ENCODE measurements around the gene LSMEM2. TPM values are rescaled to one million over a fixed set of nuclear protein-coding genes. Genes with fewer than 3 reads are reported as not detected.

Gene LSMEM2
- total and polyA plus RNA-seq, 2 experiments from 2014 or later, result 0.59 to 0.86 TPM

DNA sequence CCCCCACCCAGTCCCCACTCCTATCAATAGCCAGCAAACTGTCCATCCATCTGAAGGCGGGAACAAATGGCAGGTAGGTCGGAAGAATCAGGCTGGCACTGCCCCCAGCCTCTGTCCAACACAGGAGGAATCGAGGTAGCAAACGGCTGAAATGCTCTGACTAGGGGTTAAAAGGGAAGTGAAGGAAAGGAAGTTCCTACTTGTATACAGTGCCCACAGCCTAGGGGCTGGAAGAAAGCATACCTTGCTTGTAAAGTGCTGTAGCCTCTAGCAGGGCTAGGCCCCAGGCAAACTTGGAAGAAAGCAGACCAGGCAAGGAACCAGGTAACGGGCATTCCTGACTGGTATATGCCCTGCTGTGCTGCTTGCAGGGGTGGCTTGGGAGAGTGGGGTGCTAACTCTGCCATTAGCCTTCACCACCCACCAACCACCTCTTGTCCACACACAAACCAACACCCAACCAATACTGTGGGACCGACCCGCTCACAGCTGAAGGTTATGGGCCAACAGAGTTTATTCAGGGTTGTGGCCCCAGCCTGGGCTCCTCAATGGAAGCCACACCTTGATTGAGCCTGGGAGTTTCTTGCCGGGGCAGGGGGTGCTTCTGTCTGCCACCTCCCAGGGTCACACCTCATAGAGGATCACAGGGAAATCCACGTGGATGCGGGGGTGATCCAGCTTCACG is 46.8 kb downstream of the LSMEM2 start:
- no peaks in the 10 kb centered on the region for H3K27me3 ChIP-seq (ENCODE audit: insufficient read depth)
- no peak for DNase-seq (ENCODE audit: low spot score)
- Mint-ChIP-seq H3K27me3 (ENCODE audit: insufficient read depth, low read depth, poor library complexity) (peaks cover 16% of the 10 kb centered on the region), H3K27ac (no peak overlapping the region), H3K4me1 (peaks cover 32% of the 10 kb centered on the region), H3K36me3 (ENCODE audit: low read depth) (peaks cover 25% of the 10 kb centered on the region), H3K4me3 (no peak overlapping the region), H3K9me3 (no peaks in the 10 kb centered on the region)
- H4K20me1 ChIP-seq (replicated peaks; ENCODE audit: insufficient read depth), result peaks cover 8% of the 10 kb centered on the region; the same call in 1 of the 2 replicates
- no peak overlapping the region for H3K4me3 ChIP-seq
- no peak overlapping the region for H3K27ac ChIP-seq (ENCODE audit: low read depth)
- H3K4me2 ChIP-seq, result no peak overlapping the region
- peaks cover 2% of the 10 kb centered on the region; the same call in 1 of the 2 replicates for H3K36me3 ChIP-seq (ENCODE audit: insufficient read depth)
- H3F3A ChIP-seq (replicated peaks; ENCODE audit: low read depth), result peaks cover 34% of the 10 kb centered on the region; the same call in 1 of the 2 replicates
- H3K4me1 ChIP-seq (ENCODE audit: insufficient read depth), result peaks cover 18% of the 10 kb centered on the region
- H3K79me2 ChIP-seq (replicated peaks; ENCODE audit: insufficient read depth), result peaks cover 16% of the 10 kb centered on the region
- ATAC-seq, result no peak
- H3K9me2 ChIP-seq (ENCODE audit: insufficient read depth), result no peaks in the 10 kb centered on the region
- no peak overlapping the region for H2AFZ ChIP-seq
- TF ChIP-seq, protein P1, sequence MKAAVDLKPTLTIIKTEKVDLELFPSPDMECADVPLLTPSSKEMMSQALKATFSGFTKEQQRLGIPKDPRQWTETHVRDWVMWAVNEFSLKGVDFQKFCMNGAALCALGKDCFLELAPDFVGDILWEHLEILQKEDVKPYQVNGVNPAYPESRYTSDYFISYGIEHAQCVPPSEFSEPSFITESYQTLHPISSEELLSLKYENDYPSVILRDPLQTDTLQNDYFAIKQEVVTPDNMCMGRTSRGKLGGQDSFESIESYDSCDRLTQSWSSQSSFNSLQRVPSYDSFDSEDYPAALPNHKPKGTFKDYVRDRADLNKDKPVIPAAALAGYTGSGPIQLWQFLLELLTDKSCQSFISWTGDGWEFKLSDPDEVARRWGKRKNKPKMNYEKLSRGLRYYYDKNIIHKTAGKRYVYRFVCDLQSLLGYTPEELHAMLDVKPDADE (IDR thresholded peaks at IDR 0.05), result no peak
- TF ChIP-seq, protein P2, sequence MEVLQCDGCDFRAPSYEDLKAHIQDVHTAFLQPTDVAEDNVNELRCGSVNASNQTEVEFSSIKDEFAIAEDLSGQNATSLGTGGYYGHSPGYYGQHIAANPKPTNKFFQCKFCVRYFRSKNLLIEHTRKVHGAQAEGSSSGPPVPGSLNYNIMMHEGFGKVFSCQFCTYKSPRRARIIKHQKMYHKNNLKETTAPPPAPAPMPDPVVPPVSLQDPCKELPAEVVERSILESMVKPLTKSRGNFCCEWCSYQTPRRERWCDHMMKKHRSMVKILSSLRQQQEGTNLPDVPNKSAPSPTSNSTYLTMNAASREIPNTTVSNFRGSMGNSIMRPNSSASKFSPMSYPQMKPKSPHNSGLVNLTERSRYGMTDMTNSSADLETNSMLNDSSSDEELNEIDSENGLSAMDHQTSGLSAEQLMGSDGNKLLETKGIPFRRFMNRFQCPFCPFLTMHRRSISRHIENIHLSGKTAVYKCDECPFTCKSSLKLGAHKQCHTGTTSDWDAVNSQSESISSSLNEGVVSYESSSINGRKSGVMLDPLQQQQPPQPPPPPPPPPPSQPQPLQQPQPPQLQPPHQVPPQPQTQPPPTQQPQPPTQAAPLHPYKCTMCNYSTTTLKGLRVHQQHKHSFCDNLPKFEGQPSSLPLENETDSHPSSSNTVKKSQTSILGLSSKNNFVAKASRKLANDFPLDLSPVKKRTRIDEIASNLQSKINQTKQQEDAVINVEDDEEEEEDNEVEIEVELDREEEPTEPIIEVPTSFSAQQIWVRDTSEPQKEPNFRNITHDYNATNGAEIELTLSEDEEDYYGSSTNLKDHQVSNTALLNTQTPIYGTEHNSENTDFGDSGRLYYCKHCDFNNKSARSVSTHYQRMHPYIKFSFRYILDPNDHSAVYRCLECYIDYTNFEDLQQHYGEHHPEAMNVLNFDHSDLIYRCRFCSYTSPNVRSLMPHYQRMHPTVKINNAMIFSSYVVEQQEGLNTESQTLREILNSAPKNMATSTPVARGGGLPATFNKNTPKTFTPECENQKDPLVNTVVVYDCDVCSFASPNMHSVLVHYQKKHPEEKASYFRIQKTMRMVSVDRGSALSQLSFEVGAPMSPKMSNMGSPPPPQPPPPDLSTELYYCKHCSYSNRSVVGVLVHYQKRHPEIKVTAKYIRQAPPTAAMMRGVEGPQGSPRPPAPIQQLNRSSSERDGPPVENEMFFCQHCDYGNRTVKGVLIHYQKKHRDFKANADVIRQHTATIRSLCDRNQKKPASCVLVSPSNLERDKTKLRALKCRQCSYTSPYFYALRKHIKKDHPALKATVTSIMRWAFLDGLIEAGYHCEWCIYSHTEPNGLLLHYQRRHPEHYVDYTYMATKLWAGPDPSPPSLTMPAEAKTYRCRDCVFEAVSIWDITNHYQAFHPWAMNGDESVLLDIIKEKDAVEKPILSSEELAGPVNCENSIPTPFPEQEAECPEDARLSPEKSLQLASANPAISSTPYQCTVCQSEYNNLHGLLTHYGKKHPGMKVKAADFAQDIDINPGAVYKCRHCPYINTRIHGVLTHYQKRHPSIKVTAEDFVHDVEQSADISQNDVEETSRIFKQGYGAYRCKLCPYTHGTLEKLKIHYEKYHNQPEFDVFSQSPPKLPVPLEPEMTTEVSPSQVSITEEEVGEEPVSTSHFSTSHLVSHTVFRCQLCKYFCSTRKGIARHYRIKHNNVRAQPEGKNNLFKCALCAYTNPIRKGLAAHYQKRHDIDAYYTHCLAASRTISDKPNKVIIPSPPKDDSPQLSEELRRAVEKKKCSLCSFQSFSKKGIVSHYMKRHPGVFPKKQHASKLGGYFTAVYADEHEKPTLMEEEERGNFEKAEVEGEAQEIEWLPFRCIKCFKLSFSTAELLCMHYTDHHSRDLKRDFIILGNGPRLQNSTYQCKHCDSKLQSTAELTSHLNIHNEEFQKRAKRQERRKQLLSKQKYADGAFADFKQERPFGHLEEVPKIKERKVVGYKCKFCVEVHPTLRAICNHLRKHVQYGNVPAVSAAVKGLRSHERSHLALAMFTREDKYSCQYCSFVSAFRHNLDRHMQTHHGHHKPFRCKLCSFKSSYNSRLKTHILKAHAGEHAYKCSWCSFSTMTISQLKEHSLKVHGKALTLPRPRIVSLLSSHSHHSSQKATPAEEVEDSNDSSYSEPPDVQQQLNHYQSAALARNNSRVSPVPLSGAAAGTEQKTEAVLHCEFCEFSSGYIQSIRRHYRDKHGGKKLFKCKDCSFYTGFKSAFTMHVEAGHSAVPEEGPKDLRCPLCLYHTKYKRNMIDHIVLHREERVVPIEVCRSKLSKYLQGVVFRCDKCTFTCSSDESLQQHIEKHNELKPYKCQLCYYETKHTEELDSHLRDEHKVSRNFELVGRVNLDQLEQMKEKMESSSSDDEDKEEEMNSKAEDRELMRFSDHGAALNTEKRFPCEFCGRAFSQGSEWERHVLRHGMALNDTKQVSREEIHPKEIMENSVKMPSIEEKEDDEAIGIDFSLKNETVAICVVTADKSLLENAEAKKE (CRISPR knock-in tag; IDR thresholded peaks at IDR 0.05), result no peak
- no peak for TF ChIP-seq STAT1 (IDR thresholded peaks at IDR 0.05; ENCODE audit: unreplicated experiment)
- TF ChIP-seq, protein P3, sequence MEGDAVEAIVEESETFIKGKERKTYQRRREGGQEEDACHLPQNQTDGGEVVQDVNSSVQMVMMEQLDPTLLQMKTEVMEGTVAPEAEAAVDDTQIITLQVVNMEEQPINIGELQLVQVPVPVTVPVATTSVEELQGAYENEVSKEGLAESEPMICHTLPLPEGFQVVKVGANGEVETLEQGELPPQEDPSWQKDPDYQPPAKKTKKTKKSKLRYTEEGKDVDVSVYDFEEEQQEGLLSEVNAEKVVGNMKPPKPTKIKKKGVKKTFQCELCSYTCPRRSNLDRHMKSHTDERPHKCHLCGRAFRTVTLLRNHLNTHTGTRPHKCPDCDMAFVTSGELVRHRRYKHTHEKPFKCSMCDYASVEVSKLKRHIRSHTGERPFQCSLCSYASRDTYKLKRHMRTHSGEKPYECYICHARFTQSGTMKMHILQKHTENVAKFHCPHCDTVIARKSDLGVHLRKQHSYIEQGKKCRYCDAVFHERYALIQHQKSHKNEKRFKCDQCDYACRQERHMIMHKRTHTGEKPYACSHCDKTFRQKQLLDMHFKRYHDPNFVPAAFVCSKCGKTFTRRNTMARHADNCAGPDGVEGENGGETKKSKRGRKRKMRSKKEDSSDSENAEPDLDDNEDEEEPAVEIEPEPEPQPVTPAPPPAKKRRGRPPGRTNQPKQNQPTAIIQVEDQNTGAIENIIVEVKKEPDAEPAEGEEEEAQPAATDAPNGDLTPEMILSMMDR (conservative IDR thresholded peaks at IDR 0.05; ENCODE audit: low read depth in 2 of 2), result no peak
- no peak for TF ChIP-seq ZNF114 (CRISPR knock-in tag; IDR thresholded peaks at IDR 0.05)
- no peak for TF ChIP-seq NANOG (IDR thresholded peaks at IDR 0.05; ENCODE audit: borderline replicate concordance)
- no peak for TF ChIP-seq REST (IDR thresholded peaks at IDR 0.05; ENCODE audit: unreplicated experiment)
- TF ChIP-seq POLR2AphosphoS5 (IDR thresholded peaks at IDR 0.05; ENCODE audit: low read depth), result no peak
- TF ChIP-seq JUNB (IDR thresholded peaks at IDR 0.05; ENCODE audit: unreplicated experiment), result no peak
- no peak for TF ChIP-seq ZNF331 (CRISPR knock-in tag; IDR thresholded peaks at IDR 0.05; ENCODE audit: low read depth)

Data from GM23338 (cell line).